Neural cell (in vitro differentiated cells): Measurements from ENCODE around the gene USO1. TPM values are rescaled to one million over a fixed set of nuclear protein-coding genes. Genes with fewer than 3 reads are reported as not detected.

Source experiments
- H2AFZ ChIP-seq: fragments of 200-600, 300-800 bp; sonication (generic), shearing (Covaris generic); 2 replicates; pipeline ENCODE4 v1.6.0; 2014; ENCODE audit warnings: low read depth, mild to moderate bottlenecking, antibody characterized with exemption, low read length, moderate library complexity
- H3F3A ChIP-seq: fragments of 200-600 bp; shearing (Covaris generic); 2 replicates; pipeline ENCODE4 v1.6.1; 2016; ENCODE audit warnings: mild to moderate bottlenecking, moderate library complexity, mixed read lengths, antibody characterized with exemption, low read length; ENCODE audit not compliant: insufficient read depth, poor library complexity, severe bottlenecking
- H3K27ac ChIP-seq: fragments of 200-600, 300-800 bp; sonication (generic), shearing (Covaris generic); 2 replicates; pipeline ENCODE4 v1.5.1; 2014; ENCODE audit warnings: mild to moderate bottlenecking, low read length, moderate library complexity
- H3K27me3 ChIP-seq: fragments of 300-800, 200-600 bp; sonication (generic), shearing (Covaris generic); 2 replicates; pipeline ENCODE4 v1.6.0; 2014; ENCODE audit warnings: mild to moderate bottlenecking, low read depth, low read length, moderate library complexity; ENCODE audit not compliant: insufficient read depth
- H3K36me3 ChIP-seq: fragments of 300-800, 200-600 bp; sonication (generic), shearing (Covaris generic); 2 replicates; pipeline ENCODE4 v1.5.1; 2014; ENCODE audit warnings: mild to moderate bottlenecking, antibody characterized with exemption, low read length, moderate library complexity; ENCODE audit not compliant: insufficient read depth
- H3K4me2 ChIP-seq: fragments of 300-800, 200-600 bp; sonication (generic), shearing (Covaris generic); 2 replicates; pipeline ENCODE4 v1.6.0; 2014; ENCODE audit warnings: mild to moderate bottlenecking, low read length
- H3K4me3 ChIP-seq: fragments of 300-800, 200-600 bp; sonication (generic), shearing (Covaris generic); 2 replicates; pipeline ENCODE4 v1.5.1; 2014; ENCODE audit warnings: mild to moderate bottlenecking, low read length, moderate library complexity
- H3K79me2 ChIP-seq: fragments of 200-600 bp; shearing (Covaris generic); replicated peaks from 2 replicates; pipeline ENCODE4 v1.6.0; 2014; ENCODE audit warnings: mild to moderate bottlenecking, low read length, moderate library complexity; ENCODE audit not compliant: insufficient read depth
- H3K9ac ChIP-seq: fragments of 300-800, 200-600 bp; sonication (generic), shearing (Covaris generic); 2 replicates; pipeline ENCODE4 v1.6.1; 2016; ENCODE audit warnings: mild to moderate bottlenecking, low read length, mixed read lengths
- H3K9me2 ChIP-seq: fragments of 200-600 bp; shearing (Covaris generic); 2 replicates; pipeline ENCODE4 v1.6.1; 2016; ENCODE audit warnings: mild to moderate bottlenecking, low read length, mixed read lengths; ENCODE audit not compliant: insufficient read depth
- H3K9me3 ChIP-seq: fragments of 200-600, 300-800 bp; sonication (generic), shearing (Covaris generic); 2 replicates; pipeline ENCODE4 v1.6.1; 2016; ENCODE audit warnings: mild to moderate bottlenecking, mixed run types, low read length, moderate library complexity, mixed read lengths
- H4K20me1 ChIP-seq: fragments of 200-600 bp; shearing (Covaris generic); 2 replicates; pipeline ENCODE4 v1.6.1; 2016; ENCODE audit warnings: mild to moderate bottlenecking, mixed run types; ENCODE audit not compliant: insufficient read depth
- CTCF ChIP-seq: fragments of 450-650 bp; IDR thresholded peaks from 2 replicates; pipeline ENCODE4 v1.5.1; 2014; ENCODE audit warnings: antibody characterized with exemption, mild to moderate bottlenecking, moderate library complexity; ENCODE audit not compliant: poor library complexity, severe bottlenecking
- EP300 ChIP-seq: fragments of 450-650 bp; conservative IDR thresholded peaks from 2 replicates; pipeline ENCODE4 v1.6.1; 2014; ENCODE audit warnings: antibody characterized with exemption, mild to moderate bottlenecking, moderate library complexity; ENCODE audit not compliant: poor library complexity, severe bottlenecking
- EZH2 ChIP-seq: fragments of 200-600, 300-800 bp; shearing (Covaris generic), sonication (generic); IDR thresholded peaks from 2 replicates; pipeline ENCODE4 v1.6.1; 2014; ENCODE audit warnings: antibody characterized with exemption, low read length, borderline replicate concordance, mild to moderate bottlenecking; ENCODE audit not compliant: insufficient read depth, poor library complexity, severe bottlenecking
- MXI1 ChIP-seq: fragments of 450-650 bp; conservative IDR thresholded peaks from 2 replicates; pipeline ENCODE4 v1.6.1; 2014; ENCODE audit warnings: antibody characterized with exemption, mild to moderate bottlenecking; ENCODE audit not compliant: poor library complexity, severe bottlenecking
- POLR2AphosphoS5 ChIP-seq: IDR thresholded peaks from 2 replicates; pipeline ENCODE4 v1.6.1; 2012
- RAD21 ChIP-seq: fragments of 450-650 bp; conservative IDR thresholded peaks from 2 replicates; pipeline ENCODE4 v1.6.1; 2014; ENCODE audit warnings: antibody characterized with exemption, mild to moderate bottlenecking, moderate library complexity
- REST ChIP-seq: IDR thresholded peaks from 2 replicates; pipeline ENCODE4 v1.6.1; 2012; ENCODE audit warnings: borderline replicate concordance
- SMC3 ChIP-seq: fragments of 450-650 bp; conservative IDR thresholded peaks from 2 replicates; pipeline ENCODE4 v1.6.1; 2014; ENCODE audit warnings: antibody characterized with exemption, mild to moderate bottlenecking, moderate library complexity; ENCODE audit not compliant: poor library complexity
- TAF1 ChIP-seq: IDR thresholded peaks from 2 replicates; pipeline ENCODE4 v1.6.1; 2012; ENCODE audit warnings: low read depth
- polyA plus RNA-seq: library from polyadenylated mRNA; depleted of rRNA; stranded (reverse); fragments of >200 nt; gene quantifications from 2 replicates; pipeline ENCODE4 v1.2.3, GENCODE V29; 2014

The USO1 gene
- polyA plus RNA-seq, 1 donor from 2014 or later = 40.0 TPM

- Histone ChIP-seq H4K20me1 (no peaks in the 10 kb centered on the region), H3F3A (no peaks in the 10 kb centered on the region), H3K9ac (no peak overlapping the region), H3K4me3 (no peak overlapping the region), H3K27ac (no peak overlapping the region), H3K27me3 (no peaks in the 10 kb centered on the region), H3K36me3 (peaks cover 9% of the 10 kb centered on the region), H3K4me2 (no peak overlapping the region), H3K9me3 (no peaks in the 10 kb centered on the region), H3K9me2 (no peaks in the 10 kb centered on the region), H3K79me2 (no peaks in the 10 kb centered on the region), H2AFZ (no peak overlapping the region)
- TF ChIP-seq POLR2AphosphoS5 (no peak), EZH2 (no peak), TAF1 (no peak), MXI1 (no peak), RAD21 (no peak), SMC3 (no peak), CTCF (no peak), REST (no peak), EP300 (no peak)
These were observed 47.2 kb downstream of the USO1 start for GRCh38 chr4:75771607-75772006.

GRCh38 chr4:75777589-75777988 lies 53.2 kb downstream of the USO1 start:
- Histone ChIP-seq H3K4me3 (no peak overlapping the region), H3K9ac (no peak overlapping the region), H3K27ac (no peak overlapping the region), H3K27me3 (no peaks in the 10 kb centered on the region), H3K4me2 (no peak overlapping the region), H3K9me2 (no peaks in the 10 kb centered on the region), H3K79me2 (no peaks in the 10 kb centered on the region), H3K36me3 (peaks cover 16% of the 10 kb centered on the region), H3F3A (no peaks in the 10 kb centered on the region), H4K20me1 (no peaks in the 10 kb centered on the region), H3K9me3 (no peaks in the 10 kb centered on the region), H2AFZ (no peak overlapping the region)
- TF ChIP-seq EZH2 = no peak
- TF ChIP-seq EP300 = no peak
- no peak for TF ChIP-seq CTCF
- TF ChIP-seq TAF1 = no peak
- TF ChIP-seq REST = no peak
- TF ChIP-seq SMC3 = no peak
- no peak for TF ChIP-seq POLR2AphosphoS5
- TF ChIP-seq MXI1 = no peak
- TF ChIP-seq RAD21 = no peak
